GM18505 (cell line): ENCODE measurements around the gene PPP1R3E.
A peak's percentile ranks its signal among the peaks of the same experiment; 100 is the strongest.

Experiments used
- ATAC-seq: cut with Tn5 transposase; IDR thresholded peaks from one replicate; pipeline ENCODE4 v1.9.1; 2021; ENCODE audit not compliant: unreplicated experiment
- POLR2A ChIP-seq: IDR thresholded peaks from 4 replicates; pipeline ENCODE4 v1.6.1; 2011; ENCODE audit warnings: borderline replicate concordance; ENCODE audit not compliant: insufficient read depth, insufficient read length; ENCODE audit errors: extremely low read depth

The PPP1R3E gene

GRCh38 chr14:23316300-23316699 lies 13.6 kb upstream of the PPP1R3E start:
- no peak for ATAC-seq
- TF ChIP-seq POLR2A = no peak

GRCh38 chr14:23310546-23310945 lies 7.9 kb upstream of the PPP1R3E start:
- TF ChIP-seq POLR2A = no peak
- ATAC-seq = no peak

GRCh38 chr14:23308721-23309445 lies 6.2 kb upstream of the PPP1R3E start:
- no peak for TF ChIP-seq POLR2A
- ATAC-seq = no peak

GRCh38 chr14:23307687-23308644 lies 5.3 kb upstream of the PPP1R3E start:
- ATAC-seq = no peak
- TF ChIP-seq POLR2A = no peak

GRCh38 chr14:23307146-23307530 lies 4.5 kb upstream of the PPP1R3E start:
- no peak for ATAC-seq
- TF ChIP-seq POLR2A = no peak

- ATAC-seq = no peak
- TF ChIP-seq POLR2A = peak; percentile 83
These were observed 3.9 kb upstream of the PPP1R3E start, which contains the start of gene BCL2L2 for GRCh38 chr14:23306412-23307145. Gene BCL2L2, plus strand, starts transcription at chr14:23306833. Its CDS starts 935 bp downstream, at chr14:23307768.

- peak; percentile 66 for TF ChIP-seq POLR2A
- peak; percentile 10 for ATAC-seq
These were observed 730 bp downstream of the PPP1R3E start for GRCh38 chr14:23301969-23302289.

- ATAC-seq = peak; percentile 76
- TF ChIP-seq POLR2A = peak; percentile 48
These were observed 1.2 kb downstream of the PPP1R3E start for GRCh38 chr14:23301288-23301968.

GRCh38 chr14:23300687-23301223 lies 1.9 kb downstream of the PPP1R3E start:
- no peak for ATAC-seq
- no peak for TF ChIP-seq POLR2A

- no peak for TF ChIP-seq POLR2A
- no peak for ATAC-seq
These were observed 2.5 kb downstream of the PPP1R3E start for GRCh38 chr14:23299986-23300686.

GRCh38 chr14:23299211-23299957 lies 3.3 kb downstream of the PPP1R3E start:
- ATAC-seq = no peak
- no peak for TF ChIP-seq POLR2A
